ENCODE data around the gene HNRNPH3. TPM values are rescaled to one million over a fixed set of nuclear protein-coding genes. Genes with fewer than 3 reads are reported as not detected.

HNRNPH3 gene
- total and polyA plus RNA-seq, 4 donors: 78.0 to 128 (median 106) TPM

DNA sequence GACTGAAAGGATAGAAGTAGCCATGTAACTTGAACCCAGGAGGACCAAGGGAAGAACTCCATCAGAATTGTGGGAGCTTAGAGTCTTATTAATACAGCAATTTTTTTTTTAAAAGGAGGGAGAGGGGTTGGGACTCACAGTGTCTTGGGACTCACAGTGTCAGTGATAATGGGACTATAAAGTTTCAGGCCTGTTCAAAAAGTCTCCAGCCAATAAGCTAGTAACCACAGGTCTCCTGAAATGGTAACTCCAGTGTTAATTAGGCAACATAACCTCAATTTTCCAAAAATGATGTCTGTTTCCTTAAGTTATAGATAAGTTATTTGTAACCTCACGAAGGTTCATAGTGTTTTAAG, 2.4 kb upstream of the HNRNPH3 start:
- H3K36me3 ChIP-seq (ENCODE audit: control insufficient read depth in 4 of 4, insufficient read depth in 4 of 4, low read length in 4 of 4): no peaks in the 10 kb centered on the region
- no peaks in the 10 kb centered on the region for H3K9me3 ChIP-seq (ENCODE audit: control insufficient read depth in 4 of 4, insufficient read depth in 3 of 4, low read length in 3 of 4)
- WGBS, 2 donors: 90 to 98% methylated on average over 1 of the region's 1 CpG
- TF ChIP-seq, protein P1, sequence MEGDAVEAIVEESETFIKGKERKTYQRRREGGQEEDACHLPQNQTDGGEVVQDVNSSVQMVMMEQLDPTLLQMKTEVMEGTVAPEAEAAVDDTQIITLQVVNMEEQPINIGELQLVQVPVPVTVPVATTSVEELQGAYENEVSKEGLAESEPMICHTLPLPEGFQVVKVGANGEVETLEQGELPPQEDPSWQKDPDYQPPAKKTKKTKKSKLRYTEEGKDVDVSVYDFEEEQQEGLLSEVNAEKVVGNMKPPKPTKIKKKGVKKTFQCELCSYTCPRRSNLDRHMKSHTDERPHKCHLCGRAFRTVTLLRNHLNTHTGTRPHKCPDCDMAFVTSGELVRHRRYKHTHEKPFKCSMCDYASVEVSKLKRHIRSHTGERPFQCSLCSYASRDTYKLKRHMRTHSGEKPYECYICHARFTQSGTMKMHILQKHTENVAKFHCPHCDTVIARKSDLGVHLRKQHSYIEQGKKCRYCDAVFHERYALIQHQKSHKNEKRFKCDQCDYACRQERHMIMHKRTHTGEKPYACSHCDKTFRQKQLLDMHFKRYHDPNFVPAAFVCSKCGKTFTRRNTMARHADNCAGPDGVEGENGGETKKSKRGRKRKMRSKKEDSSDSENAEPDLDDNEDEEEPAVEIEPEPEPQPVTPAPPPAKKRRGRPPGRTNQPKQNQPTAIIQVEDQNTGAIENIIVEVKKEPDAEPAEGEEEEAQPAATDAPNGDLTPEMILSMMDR (IDR thresholded peaks at IDR 0.05; ENCODE audit: control extremely low read depth, extremely low read depth): no peak
- DNase-seq (no peak), ATAC-seq (ENCODE audit: insufficient read depth, low FRiP score) (no peak)
- H3K27me3 ChIP-seq (ENCODE audit: control insufficient read depth in 3 of 3, insufficient read depth in 3 of 3, low read length in 2 of 3): no peaks in the 10 kb centered on the region
- H3K4me3 ChIP-seq: no peak overlapping the region
- H3K4me1 ChIP-seq (ENCODE audit: control insufficient read depth in 5 of 5, insufficient read depth in 5 of 5, low read length in 5 of 5): peaks cover 0 to 32% (median 9%) of the 10 kb centered on the region in 5 donors
- no peak overlapping the region for H3K9ac ChIP-seq (ENCODE audit: insufficient read depth in 1 of 2, low read length in 2 of 2)
- H3K27ac ChIP-seq (ENCODE audit: low read depth in 1 of 2, low read length in 1 of 2): no peak overlapping the region

DNA sequence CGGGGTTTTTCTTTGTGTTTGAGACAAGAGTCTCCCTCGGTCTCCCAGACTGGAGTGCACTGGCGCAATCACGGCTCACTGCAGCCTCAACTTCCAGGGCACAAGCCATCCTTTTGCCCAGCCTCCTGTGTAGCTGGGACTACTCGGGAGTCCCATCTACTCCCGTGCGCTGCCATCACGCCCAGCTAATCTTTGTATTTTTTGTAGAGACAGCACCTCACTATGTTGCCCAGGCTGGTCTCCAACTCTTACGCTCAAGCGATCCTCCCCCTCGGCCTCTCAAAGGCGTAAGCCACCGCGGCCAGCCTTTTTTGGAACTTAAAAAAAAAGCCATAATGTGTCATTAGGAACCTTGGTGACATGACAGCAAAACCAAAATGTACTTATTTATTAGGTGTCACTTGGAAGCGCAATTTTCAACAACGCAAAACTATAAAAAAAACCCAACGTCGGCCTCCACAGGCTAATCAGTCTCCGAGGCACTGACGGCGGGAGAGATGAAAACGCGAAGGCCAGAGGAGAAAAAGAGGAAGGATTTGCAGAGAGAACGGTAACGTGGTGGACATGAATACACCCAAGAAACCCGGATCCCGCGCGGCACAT, 911 bp upstream of the HNRNPH3 start:
- no peak for ATAC-seq (ENCODE audit: insufficient read depth, low FRiP score)
- WGBS, 2 donors: 18 to 24% methylated on average over 29 of the region's 29 CpGs

DNA sequence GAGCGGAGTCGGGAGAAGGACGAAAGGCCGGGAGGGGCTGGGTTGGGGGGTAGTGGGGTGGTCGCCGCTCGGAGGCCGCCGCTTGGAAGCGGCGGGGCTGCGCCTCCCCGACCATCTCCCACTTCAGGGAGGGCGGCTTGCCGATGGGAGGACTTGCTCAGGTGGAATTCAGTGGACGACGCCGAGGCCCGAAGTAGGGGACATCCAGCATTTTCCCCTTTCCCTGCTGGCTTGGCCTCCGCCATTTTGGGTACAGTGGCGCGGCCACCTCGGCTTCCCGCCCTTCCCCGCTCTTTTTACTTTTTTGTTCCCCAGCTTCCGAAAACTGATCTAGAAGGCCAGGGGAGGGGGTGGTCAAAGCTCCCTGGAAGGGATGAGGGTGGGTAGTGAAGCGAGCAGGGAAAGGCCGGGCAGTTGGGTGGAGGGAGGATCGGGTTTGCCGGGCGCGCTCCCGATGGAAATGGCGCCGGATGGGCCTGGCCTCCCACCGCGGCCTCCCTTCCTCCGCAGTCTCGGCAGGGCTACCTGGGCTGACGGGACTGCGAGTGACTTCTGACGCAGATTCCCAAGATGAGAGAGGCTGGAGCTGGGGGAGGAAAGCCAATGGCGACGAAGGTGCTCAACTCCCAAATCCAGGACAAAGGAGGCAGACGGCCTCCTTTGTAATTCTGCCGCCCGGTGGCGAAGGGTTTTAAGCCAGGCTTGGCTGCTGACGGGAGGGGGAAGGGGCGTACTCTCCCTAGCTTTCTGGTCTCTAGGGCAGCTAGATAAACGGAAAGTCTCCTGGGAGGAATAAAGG, 594 bp downstream of the HNRNPH3 start, which contains the start of gene PBLD:
Gene PBLD (minus strand): TSS at position 670 of the 799 bp plus-strand sequence. CDS start 26,084 bp downstream, outside the sequence.
- DNase-seq (peak; percentile 87 to 93 (median 92)), ATAC-seq (ENCODE audit: insufficient read depth, low FRiP score) (peak; percentile 28)
- Histone ChIP-seq H3K9ac (ENCODE audit: insufficient read depth in 1 of 2, low read length in 2 of 2) (peak within 1 kb of the TSS; percentile 99), H3K27me3 (ENCODE audit: control insufficient read depth in 3 of 3, insufficient read depth in 3 of 3, low read length in 2 of 3) (no peaks in the 10 kb centered on the region), H3K9me3 (ENCODE audit: control insufficient read depth in 4 of 4, insufficient read depth in 3 of 4, low read length in 3 of 4) (no peaks in the 10 kb centered on the region), H3K27ac (ENCODE audit: low read depth in 1 of 2, low read length in 1 of 2) (peak within 1 kb of the TSS; percentile 93), H3K36me3 (ENCODE audit: control insufficient read depth in 4 of 4, insufficient read depth in 4 of 4, low read length in 4 of 4) (no peaks in the 10 kb centered on the region), H3K4me3 (peak within 1 kb of the TSS; percentile 68), H3K4me1 (ENCODE audit: control insufficient read depth in 5 of 5, insufficient read depth in 5 of 5, low read length in 5 of 5) (peaks cover 5 to 56% (median 15%) of the 10 kb centered on the region in 5 donors)
- 0% methylated on average over 47 to 51 of the region's 51 CpGs for WGBS, 2 donors
- TF ChIP-seq, protein P1 (IDR thresholded peaks at IDR 0.05; ENCODE audit: control extremely low read depth, extremely low read depth): peak; percentile 17

More for the DNA sequence above, 911 bp upstream of the HNRNPH3 start:
- Histone ChIP-seq H3K4me3 (peak overlapping the region; percentile 54), H3K9me3 (ENCODE audit: control insufficient read depth in 4 of 4, insufficient read depth in 3 of 4, low read length in 3 of 4) (no peaks in the 10 kb centered on the region), H3K9ac (ENCODE audit: insufficient read depth in 1 of 2, low read length in 2 of 2) (peak overlapping the region; percentile 60 to 99), H3K27ac (ENCODE audit: low read depth in 1 of 2, low read length in 1 of 2) (peak overlapping the region; percentile 93), H3K27me3 (ENCODE audit: control insufficient read depth in 3 of 3, insufficient read depth in 3 of 3, low read length in 2 of 3) (no peaks in the 10 kb centered on the region), H3K4me1 (ENCODE audit: control insufficient read depth in 5 of 5, insufficient read depth in 5 of 5, low read length in 5 of 5) (peaks cover 4 to 41% (median 9%) of the 10 kb centered on the region in 5 donors), H3K36me3 (ENCODE audit: control insufficient read depth in 4 of 4, insufficient read depth in 4 of 4, low read length in 4 of 4) (no peaks in the 10 kb centered on the region)
- DNase-seq: peak; percentile 64 to 90 (median 83)
- TF ChIP-seq, protein P1 (IDR thresholded peaks at IDR 0.05; ENCODE audit: control extremely low read depth, extremely low read depth): no peak
